Tibial nerve (tissue), 4 donors: ENCODE measurements around the gene CDC42EP2. TPM values are rescaled to one million over a fixed set of nuclear protein-coding genes. Genes with fewer than 3 reads are reported as not detected.

Experiments
- DNase-seq, 2 donors: peaks; one replicate each; pipeline ENCODE4 v3.0.0-alpha.2; 2019; ENCODE audit warnings: low spot score in 2 of 2
- H3K27ac ChIP-seq, 4 donors: fragments of 200-600 bp; sonication (generic) in 3 of 4; one replicate each; pipeline ENCODE4 v1.5.1; 2017 to 2019; ENCODE audit warnings: mild to moderate bottlenecking in 1 of 4
- H3K27me3 ChIP-seq, 2 donors: fragments of 200-600 bp; sonication (generic) in 1 of 2; one replicate each; pipeline versions ENCODE4 v1.5.1 to v1.6.0; 2017 to 2019
- H3K36me3 ChIP-seq, 3 donors: fragments of 200-600 bp; sonication (generic); one replicate each; pipeline ENCODE4 v1.5.1; 2018 to 2019
- H3K4me1 ChIP-seq, 4 donors: fragments of 200-600 bp; sonication (generic) in 3 of 4; one replicate each; pipeline ENCODE4 v1.5.1; 2017 to 2019
- H3K4me3 ChIP-seq, 4 donors: fragments of 200-600 bp; sonication (generic) in 3 of 4; one replicate each; pipeline ENCODE4 v1.5.1; 2017 to 2019; ENCODE audit warnings: mild to moderate bottlenecking in 1 of 4, moderate library complexity in 1 of 4
- H3K9me3 ChIP-seq, 4 donors: fragments of 200-600 bp; sonication (generic) in 3 of 4; one replicate each; pipeline ENCODE4 v1.5.1; 2017 to 2019
- EP300 ChIP-seq, 2 donors: sonication (generic); formaldehyde crosslinking; IDR thresholded peaks; one replicate each; pipeline ENCODE4 v1.6.1; 2017; ENCODE audit warnings: antibody characterized with exemption in 2 of 2, mild to moderate bottlenecking in 1 of 2
- POLR2A ChIP-seq, 2 donors: fragments of 450-650 bp; IDR thresholded peaks; one replicate each; pipeline ENCODE4 v1.6.1; 2017; ENCODE audit warnings: antibody characterized with exemption in 2 of 2, mild to moderate bottlenecking in 2 of 2, moderate library complexity in 2 of 2
- WGBS, 2 donors: methylation state at CpG; one replicate each; pipeline ENCODE4 v1.1.5; 2018; 5-methylcytosine and 5-hydroxymethylcytosine counted together
- total RNA-seq, 4 donors: library from RNA; depleted of rRNA; stranded (reverse); fragments of >200 nt; gene quantifications; one replicate each; pipeline ENCODE4 v1.1.0, GENCODE V29; 2016
- TF ChIP-seq, protein P1 (sequence below), 5 experiments: fragments of 200-600 bp in 3 of 5; fragments of 450-650 bp in 2 of 5; sonication (generic) in 3 of 5; IDR thresholded peaks; one replicate each; pipeline ENCODE4 v1.5.1; 2016 to 2019; ENCODE audit warnings: antibody characterized with exemption in 5 of 5, mild to moderate bottlenecking in 3 of 5, moderate library complexity in 2 of 5

The CDC42EP2 gene
- total RNA-seq, 4 donors from 2014 or later: 10.4 to 39.6 (median 24.9) TPM

DNA sequence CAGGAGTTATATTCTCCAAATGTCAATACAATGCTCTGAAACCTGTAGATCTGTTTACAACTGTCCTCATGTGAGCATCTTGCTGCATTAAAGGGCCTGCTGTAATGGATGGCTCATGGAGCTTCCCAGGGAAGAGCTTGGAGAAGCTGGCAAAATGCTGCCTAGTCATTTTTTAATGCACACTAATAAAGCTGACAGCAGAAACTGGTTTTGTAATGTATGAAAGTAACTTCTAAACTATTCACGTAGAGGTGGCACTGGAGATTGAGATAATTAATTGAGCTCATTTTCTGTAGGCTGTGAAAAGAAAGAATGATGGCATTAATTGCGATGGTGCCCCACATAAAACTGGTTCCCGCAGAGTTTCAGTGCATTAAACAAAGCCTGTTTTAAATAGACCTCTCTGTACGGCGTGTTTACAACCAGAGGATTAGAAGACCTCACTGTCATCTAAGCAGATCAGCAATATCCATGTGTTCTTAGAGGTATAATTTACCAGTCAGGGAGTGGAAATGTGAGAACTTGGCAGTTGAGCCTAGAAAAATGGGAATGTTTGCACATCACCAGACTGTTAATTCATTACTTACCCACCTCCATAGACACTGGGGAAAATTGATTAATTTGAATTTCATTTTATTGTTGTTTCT, 36.9 kb upstream of the CDC42EP2 start:
- TF ChIP-seq EP300 (IDR thresholded peaks at IDR 0.05) (no peak), POLR2A (IDR thresholded peaks at IDR 0.05) (no peak)
- TF ChIP-seq, protein P1, sequence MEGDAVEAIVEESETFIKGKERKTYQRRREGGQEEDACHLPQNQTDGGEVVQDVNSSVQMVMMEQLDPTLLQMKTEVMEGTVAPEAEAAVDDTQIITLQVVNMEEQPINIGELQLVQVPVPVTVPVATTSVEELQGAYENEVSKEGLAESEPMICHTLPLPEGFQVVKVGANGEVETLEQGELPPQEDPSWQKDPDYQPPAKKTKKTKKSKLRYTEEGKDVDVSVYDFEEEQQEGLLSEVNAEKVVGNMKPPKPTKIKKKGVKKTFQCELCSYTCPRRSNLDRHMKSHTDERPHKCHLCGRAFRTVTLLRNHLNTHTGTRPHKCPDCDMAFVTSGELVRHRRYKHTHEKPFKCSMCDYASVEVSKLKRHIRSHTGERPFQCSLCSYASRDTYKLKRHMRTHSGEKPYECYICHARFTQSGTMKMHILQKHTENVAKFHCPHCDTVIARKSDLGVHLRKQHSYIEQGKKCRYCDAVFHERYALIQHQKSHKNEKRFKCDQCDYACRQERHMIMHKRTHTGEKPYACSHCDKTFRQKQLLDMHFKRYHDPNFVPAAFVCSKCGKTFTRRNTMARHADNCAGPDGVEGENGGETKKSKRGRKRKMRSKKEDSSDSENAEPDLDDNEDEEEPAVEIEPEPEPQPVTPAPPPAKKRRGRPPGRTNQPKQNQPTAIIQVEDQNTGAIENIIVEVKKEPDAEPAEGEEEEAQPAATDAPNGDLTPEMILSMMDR (IDR thresholded peaks at IDR 0.05): no peak
- peaks cover 0 to 21% (median 11%) of the 10 kb centered on the region in 3 donors for H3K36me3 ChIP-seq
- H3K27ac ChIP-seq: no peak overlapping the region
- no peaks in the 10 kb centered on the region for H3K27me3 ChIP-seq
- no peaks in the 10 kb centered on the region for H3K9me3 ChIP-seq
- H3K4me3 ChIP-seq: no peak overlapping the region
- 78 to 85% methylated on average over 5 of the region's 5 CpGs for WGBS, 2 donors
- H3K4me1 ChIP-seq: peaks cover 0 to 39% (median 14%) of the 10 kb centered on the region in 4 donors
- DNase-seq: no peak

DNA sequence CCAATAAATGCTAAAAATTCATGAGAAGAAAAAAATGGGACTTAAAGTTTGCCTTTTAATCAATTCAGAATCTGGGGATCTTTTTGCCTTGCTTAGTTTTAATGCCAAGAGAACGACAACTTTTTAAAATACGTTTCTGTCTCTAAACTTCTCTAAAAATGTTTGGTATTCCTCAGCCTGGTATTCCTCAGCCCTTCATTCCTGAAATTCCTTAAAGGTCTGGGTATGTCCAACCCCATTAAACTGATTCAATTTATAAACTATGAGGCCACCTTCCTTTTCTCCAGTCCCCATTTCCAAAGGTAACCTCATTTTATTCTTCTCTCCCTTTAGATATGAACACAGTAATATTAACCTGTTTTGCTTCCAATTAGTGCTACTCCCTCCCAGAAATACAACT, 36.3 kb upstream of the CDC42EP2 start:
- peaks cover 0 to 27% (median 11%) of the 10 kb centered on the region in 3 donors for H3K36me3 ChIP-seq
- H3K4me1 ChIP-seq: peaks cover 0 to 39% (median 14%) of the 10 kb centered on the region in 4 donors
- WGBS, 2 donors: 56 to 58% methylated on average over 2 of the region's 2 CpGs
- H3K4me3 ChIP-seq: no peak overlapping the region
- H3K27ac ChIP-seq: peak overlapping the region in 1 of 4 donors; percentile 78
- no peaks in the 10 kb centered on the region for H3K9me3 ChIP-seq
- no peaks in the 10 kb centered on the region for H3K27me3 ChIP-seq
- no peak for TF ChIP-seq EP300 (IDR thresholded peaks at IDR 0.05)
- no peak for TF ChIP-seq POLR2A (IDR thresholded peaks at IDR 0.05)
- TF ChIP-seq, protein P1 (IDR thresholded peaks at IDR 0.05): no peak
- no peak for DNase-seq

DNA sequence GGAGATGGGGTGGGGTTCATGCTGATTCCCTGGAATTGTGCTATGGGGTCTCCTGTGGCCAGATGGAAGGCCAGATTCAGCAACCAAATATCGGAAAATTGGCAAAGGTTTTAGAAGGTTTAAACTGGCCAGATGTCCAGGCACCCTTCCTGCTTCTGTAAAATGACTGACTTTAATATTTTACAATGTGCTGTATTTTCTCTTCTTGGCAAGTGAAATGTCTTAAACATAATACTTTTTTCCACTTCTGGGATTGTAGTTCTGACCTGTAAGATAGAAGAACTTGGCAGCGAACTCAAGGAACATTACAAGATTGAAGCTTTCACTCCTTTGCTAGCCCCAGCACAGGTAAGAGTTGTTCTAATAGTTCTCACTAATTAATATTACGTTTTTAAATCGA, 35.4 kb upstream of the CDC42EP2 start:
- no peaks in the 10 kb centered on the region for H3K27me3 ChIP-seq
- no peak for TF ChIP-seq EP300 (IDR thresholded peaks at IDR 0.05)
- TF ChIP-seq, protein P1 (IDR thresholded peaks at IDR 0.05): no peak
- no peak for TF ChIP-seq POLR2A (IDR thresholded peaks at IDR 0.05)
- peak overlapping the region in 3 of 4 donors; percentile 28 to 78 (median 43) for H3K27ac ChIP-seq

DNA sequence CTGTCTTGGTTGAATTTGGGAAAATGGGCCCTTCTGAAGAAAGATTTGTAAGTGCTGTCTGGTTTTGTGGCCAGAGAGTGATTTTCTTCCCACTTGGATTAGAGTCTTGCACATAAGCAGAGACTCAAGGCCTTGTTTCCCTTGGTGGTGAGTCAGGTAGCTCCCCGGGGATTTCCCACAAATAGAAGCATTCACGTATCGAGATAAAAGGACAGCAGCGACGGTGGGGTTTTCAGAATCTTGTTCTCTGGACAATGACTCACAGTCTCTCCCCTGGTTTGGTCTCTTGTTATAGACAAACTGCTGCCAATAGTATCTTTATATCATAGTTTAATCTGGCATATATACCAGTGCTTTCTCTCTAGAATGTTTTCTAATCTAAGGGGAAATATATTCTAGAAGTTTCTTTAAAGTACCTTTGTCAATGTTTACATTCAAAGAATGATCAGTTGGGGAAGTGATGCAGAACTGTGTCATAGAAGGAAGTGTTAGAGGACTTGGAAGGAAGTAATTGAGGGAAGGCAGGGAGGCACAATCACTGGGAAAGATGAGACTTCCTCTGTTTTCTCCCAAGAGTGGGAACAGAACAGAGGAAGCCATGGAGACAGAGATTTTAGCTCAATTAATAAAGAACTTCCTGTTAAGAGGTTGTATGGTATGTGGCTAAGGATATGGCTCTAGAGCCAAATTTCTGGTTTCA, 34.8 kb upstream of the CDC42EP2 start:
- TF ChIP-seq, protein P1 (IDR thresholded peaks at IDR 0.05): no peak
- TF ChIP-seq POLR2A (IDR thresholded peaks at IDR 0.05) (no peak), EP300 (IDR thresholded peaks at IDR 0.05) (no peak)
- WGBS, 2 donors: 27 to 33% methylated on average over 5 of the region's 5 CpGs
- Histone ChIP-seq H3K36me3 (peaks cover 0 to 40% (median 11%) of the 10 kb centered on the region in 3 donors), H3K9me3 (no peaks in the 10 kb centered on the region), H3K4me1 (peaks cover 0 to 36% (median 13%) of the 10 kb centered on the region in 4 donors), H3K4me3 (no peak overlapping the region), H3K27ac (peak overlapping the region in 3 of 4 donors; percentile 28 to 78 (median 43)), H3K27me3 (no peaks in the 10 kb centered on the region)
- DNase-seq: no peak

More for the DNA sequence above, 35.4 kb upstream of the CDC42EP2 start:
- no peaks in the 10 kb centered on the region for H3K9me3 ChIP-seq
- no peak overlapping the region for H3K4me3 ChIP-seq
- WGBS, 2 donors: 79 to 80% methylated on average over 4 of the region's 4 CpGs
- H3K4me1 ChIP-seq: peaks cover 0 to 39% (median 14%) of the 10 kb centered on the region in 4 donors
- no peak for DNase-seq
- peaks cover 0 to 36% (median 11%) of the 10 kb centered on the region in 3 donors for H3K36me3 ChIP-seq

DNA sequence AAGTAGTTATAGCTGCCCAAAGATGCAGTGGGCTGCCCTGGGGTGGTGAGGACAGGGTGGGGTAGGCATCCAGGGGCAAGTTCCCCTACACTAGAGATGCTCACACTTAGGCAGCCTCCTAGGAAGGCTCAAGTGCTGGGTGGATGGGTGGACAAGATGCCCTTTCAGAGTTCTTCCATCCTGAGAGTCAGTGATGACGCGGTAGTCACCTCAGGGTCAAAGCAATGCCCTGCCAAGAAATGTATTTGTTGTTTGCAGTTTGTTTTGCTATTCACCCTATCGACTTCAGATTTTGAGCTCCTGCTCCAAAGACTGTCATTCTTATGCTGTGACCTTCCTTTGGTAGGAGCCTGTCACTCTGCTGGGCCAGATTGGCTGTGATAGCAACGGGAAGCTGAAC, 34.0 kb upstream of the CDC42EP2 start:
- H3K27ac ChIP-seq: peak overlapping the region in 2 of 4 donors; percentile 23 to 28
- no peak overlapping the region for H3K4me3 ChIP-seq
- peaks cover 0 to 48% (median 11%) of the 10 kb centered on the region in 3 donors for H3K36me3 ChIP-seq
- no peaks in the 10 kb centered on the region for H3K9me3 ChIP-seq
- WGBS, 2 donors: 58 to 62% methylated on average over 4 of the region's 4 CpGs
- TF ChIP-seq EP300 (IDR thresholded peaks at IDR 0.05) (no peak), POLR2A (IDR thresholded peaks at IDR 0.05) (no peak)
- TF ChIP-seq, protein P1 (IDR thresholded peaks at IDR 0.05): no peak
- peaks cover 0 to 29% (median 12%) of the 10 kb centered on the region in 4 donors for H3K4me1 ChIP-seq
- no peak for DNase-seq
- no peaks in the 10 kb centered on the region for H3K27me3 ChIP-seq
